HG02870 (cell line): ENCODE data around the gene UTP3.
"Not testable (repeated sequence)": the region's sequence is repeated elsewhere in the genome, so short reads cannot be mapped to it uniquely, and the experiment has no call there.

Source experiments
- ATAC-seq: cut with Tn5 transposase; IDR thresholded peaks from one replicate; pipeline ENCODE4 v1.9.1; 2021; ENCODE audit warnings: mild to moderate bottlenecking, moderate library complexity; ENCODE audit not compliant: unreplicated experiment

Gene UTP3

GRCh38 chr4:70682142-70682541 is 6.2 kb upstream of the UTP3 start:
- not testable (repeated sequence) for ATAC-seq

DNA sequence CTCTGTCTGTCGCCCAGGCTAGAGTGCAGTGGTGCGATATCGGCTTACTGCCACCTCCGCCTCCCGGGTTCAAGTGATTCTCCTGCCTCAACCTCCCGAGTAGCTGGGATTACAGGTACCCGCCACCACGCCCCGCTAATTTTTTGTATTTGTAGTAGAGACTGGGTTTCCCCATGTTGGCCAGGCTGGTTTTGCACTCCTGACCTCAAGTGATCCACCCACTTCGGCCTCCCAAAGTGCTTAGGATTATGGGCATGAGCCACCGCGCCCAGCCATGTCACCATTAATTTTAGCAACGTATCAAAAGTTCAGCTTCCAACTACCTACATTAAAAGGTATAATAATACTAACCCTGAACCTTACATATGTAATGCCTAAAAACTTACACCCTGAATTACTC is 940 bp upstream of the UTP3 start:
- no peak for ATAC-seq

DNA sequence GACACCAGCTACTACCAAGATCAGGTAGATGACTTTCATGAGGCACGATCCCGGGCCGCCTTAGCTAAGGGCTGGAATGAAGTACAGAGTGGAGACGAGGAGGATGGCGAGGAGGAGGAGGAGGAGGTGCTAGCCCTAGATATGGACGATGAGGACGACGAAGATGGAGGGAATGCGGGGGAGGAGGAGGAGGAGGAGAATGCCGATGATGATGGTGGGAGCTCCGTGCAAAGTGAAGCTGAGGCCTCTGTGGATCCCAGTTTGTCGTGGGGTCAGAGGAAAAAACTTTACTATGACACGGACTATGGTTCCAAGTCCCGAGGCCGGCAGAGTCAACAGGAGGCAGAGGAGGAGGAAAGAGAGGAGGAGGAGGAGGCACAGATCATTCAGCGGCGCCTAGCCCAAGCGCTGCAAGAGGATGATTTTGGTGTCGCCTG is 481 bp downstream of the UTP3 start:
- no peak for ATAC-seq

DNA sequence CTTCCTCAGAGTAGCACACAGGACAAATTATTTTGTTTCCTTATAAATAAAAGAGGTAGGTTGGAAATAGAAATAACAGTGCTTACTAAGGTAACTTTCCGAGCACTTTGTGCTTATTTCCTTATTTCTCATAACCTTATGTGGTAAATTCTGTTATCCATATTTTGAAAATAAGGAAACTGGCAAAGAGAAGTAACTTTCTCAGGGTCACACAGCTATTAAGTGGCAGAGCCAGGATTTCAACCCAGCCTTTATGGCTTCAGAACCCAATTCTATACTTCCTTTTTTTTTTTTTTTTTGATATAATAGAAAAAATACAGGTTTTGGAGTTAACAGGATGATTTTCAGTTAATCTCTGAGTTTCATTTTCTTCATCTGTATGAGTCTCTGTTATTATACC is 3.3 kb downstream of the UTP3 start:
- no peak for ATAC-seq

GRCh38 chr4:70694633-70695032 is 6.3 kb downstream of the UTP3 start:
- ATAC-seq: not testable (repeated sequence)

DNA sequence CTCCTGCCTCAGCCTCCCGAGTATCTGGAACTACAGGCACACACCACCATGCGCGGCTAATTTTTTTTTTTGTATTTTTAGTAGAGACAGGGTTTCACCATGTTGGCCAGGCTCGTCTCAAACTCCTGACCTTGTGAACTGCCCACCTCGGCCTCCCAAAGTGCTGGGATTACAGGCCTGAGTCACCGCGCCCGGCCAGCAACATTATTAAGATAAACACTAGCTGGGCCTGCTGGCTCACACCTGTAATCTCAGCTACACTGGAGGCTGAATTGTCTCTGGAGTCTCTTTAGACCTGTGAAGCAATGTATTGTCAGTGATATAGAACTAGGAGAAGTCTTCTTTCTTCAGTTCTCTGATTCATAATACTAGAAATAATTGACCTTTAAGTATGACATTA is 10.1 kb downstream of the UTP3 start:
- not testable (repeated sequence) for ATAC-seq

DNA sequence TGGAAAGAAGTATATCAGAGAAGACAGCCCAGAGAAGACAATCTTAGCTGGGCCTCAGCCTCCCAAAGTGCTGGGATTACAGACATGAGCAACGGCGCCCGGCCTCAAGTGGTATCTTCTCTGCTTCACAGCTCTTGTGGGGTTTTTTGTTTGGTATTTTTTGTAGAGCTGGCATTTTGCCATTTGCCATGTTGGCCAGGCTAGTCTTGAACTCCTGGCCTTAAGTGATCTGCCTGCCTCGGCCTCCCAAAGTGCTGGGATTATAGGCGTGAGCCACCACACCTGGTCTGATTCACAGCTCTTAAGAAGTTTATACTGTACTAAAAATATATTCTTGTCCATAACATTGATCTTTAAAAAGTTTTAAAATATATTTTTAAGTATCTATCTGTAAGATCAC is 12.4 kb downstream of the UTP3 start:
- ATAC-seq: no peak

GRCh38 chr4:70701271-70701670 is 12.9 kb downstream of the UTP3 start:
- no peak for ATAC-seq

GRCh38 chr4:70702592-70702991 is 14.3 kb downstream of the UTP3 start:
- not testable (repeated sequence) for ATAC-seq

- no peak for ATAC-seq
Observed at GRCh38 chr4:70703619-70704214, 15.4 kb downstream of the UTP3 start.

DNA sequence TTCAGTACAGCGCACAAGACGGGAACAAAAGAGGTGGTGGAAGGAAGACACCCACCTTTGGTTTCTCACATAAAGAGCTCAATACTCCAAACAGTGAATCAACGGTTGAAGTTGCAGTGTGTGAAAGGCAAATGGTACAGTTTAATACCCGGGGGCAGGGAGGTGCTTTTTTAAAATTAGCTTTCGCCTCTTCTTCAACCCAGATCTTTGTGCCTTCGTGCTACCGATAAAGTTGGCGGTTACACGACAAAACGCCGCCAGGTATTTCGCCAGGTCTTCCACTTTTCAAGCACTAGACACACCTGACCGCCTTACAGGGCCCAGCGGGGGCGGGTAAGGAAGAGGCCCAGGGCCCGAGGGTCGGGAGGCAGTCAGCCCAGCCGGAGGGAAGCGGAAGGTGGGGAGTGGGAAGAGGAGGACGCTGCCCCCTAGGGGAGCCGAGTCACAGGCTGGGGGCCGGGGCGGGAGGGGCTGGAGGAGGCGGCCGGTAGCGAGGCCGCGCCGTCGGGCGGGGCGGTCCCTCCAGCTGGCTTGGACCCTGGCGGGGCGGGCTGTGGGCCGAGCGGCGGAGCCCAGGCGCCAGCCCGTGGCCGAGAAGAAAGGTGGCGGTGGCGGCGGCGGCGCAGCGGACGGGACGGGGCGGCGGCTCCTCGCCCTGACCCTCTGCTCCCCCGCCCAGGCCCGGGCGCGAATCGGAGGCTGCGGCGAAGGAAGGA is 16.0 kb downstream of the UTP3 start:
- peak; percentile 55 for ATAC-seq

GRCh38 chr4:70704931-70705182 is 16.5 kb downstream of the UTP3 start:
- peak; percentile 33 for ATAC-seq

GRCh38 chr4:70705183-70706043 is 17.1 kb downstream of the UTP3 start:
- peak; percentile 53 for ATAC-seq

DNA sequence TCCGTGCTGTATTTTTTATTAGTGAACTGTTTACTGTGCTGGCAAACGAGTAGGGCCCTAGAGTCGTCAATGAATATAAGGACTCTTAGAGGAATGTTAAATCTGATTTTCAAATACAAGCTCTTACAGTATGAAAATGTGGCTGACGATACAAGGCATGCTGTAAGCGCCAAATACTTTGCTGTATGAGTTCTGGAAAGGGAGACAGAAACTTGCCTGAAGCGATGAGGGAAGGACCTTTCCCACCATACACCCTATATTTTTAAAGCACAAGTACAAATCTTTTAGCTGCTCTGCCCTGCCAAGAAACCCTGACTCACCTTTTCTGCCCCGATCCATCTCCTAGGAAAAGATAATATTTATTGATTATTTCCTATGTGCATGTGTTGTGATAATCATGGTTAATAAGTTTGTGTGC is 17.7 kb downstream of the UTP3 start:
- no peak for ATAC-seq

GRCh38 chr4:70706516-70706915 is 18.2 kb downstream of the UTP3 start:
- no peak for ATAC-seq

DNA sequence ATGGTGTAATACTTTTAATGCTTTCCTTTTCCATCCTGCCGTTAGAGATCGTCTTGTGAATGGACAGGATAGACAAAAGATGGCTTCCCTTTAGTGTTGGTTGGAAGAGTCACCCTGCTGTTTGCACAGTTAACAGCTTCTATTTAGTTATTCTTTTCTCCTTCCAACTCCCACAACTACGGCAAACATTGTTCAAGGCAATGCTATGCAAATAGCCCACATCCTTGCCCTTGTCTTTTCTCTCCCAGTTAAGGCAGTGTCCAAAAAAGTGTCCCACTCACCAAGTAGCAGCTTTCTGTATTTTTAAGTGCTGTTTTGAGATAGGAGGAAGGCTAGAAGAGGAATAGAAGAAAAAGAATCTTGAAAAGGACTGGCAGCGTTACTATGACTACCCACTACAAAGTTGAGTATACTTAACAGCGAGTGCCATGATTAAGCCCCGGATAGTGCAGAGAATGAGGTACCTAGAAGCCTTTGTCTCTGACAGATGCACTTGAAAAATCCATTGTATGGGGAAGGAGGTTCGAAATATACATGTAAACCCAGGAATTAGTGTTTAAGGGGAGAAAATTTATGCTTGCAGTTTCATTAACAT is 21.4 kb downstream of the UTP3 start:
- ATAC-seq: no peak

DNA sequence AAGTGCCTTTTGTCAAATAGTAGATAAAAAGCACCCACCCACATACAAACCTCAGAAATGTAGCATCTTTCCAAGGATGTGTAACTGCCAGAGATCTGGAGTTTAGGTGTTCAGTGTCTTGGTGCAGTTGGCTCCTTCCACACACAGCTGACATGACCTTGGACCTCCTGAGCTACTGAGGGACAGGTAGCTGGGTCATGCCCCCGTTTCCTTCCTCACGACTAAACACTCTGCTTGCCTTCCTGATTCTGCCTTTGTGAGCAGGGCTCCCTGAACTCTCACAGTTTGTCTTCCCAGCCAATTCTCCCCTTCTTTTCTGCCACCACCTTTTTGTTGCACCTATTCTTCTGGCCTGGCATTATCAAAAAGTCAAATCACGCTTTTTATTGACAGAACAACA is 23.3 kb downstream of the UTP3 start:
- no peak for ATAC-seq

DNA sequence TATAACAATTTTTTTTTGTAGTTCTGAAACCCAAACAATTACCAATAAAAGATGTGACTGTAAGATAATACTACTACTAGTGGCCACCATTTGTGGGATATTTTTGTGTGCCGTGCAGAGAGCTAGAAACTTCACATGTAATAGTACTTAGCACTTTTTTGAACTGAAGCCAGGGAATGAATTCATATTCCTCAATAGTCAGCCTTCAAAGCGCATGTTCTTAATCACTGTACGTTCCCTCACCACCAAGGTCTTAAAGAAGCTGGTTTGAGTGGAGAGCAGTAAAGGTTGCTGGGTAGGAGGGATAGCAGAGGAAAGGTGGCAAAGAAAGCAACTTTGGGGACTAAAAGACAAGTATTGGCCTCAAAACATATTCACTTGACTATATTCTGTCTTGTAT is 23.8 kb downstream of the UTP3 start:
- no peak for ATAC-seq

DNA sequence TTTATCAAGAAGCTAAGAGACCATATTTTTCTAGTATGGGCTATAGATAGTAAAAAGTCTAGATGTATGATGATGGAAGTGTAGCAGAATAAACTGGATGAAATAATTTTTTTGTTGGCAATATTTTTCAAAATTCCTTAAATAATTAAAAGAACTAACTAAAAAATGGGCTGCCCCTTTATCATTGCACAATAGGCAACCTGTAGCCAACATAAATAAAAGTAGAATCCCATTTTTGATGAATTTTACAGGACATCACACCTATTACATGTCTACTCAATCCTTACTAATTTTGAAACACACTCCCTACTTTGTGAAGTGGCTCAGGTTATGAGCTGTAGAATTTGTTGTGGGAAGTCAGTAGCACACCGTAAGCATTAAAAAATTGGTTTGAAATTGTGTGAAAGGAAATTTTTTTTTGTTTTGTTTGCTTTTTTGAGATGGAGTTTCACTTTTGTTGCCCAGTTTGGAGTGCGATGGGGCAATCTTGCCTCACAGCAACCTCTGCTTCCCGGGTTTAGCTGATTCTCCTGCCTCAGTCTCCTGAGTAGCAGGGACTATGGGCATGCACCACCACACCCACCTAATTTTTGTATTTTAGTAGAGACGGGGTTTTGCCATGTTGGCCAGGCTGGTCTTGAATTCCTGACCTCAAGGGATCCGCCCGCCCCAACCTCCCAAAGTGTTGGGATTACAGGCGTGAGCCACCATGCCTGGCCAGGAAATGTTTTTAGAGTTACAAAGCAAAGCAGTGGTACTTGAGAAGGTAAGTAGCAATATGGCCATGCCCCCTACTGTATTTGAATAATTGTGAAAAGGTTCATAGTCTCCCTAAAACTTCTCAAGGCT is 24.5 kb downstream of the UTP3 start:
- no peak for ATAC-seq

DNA sequence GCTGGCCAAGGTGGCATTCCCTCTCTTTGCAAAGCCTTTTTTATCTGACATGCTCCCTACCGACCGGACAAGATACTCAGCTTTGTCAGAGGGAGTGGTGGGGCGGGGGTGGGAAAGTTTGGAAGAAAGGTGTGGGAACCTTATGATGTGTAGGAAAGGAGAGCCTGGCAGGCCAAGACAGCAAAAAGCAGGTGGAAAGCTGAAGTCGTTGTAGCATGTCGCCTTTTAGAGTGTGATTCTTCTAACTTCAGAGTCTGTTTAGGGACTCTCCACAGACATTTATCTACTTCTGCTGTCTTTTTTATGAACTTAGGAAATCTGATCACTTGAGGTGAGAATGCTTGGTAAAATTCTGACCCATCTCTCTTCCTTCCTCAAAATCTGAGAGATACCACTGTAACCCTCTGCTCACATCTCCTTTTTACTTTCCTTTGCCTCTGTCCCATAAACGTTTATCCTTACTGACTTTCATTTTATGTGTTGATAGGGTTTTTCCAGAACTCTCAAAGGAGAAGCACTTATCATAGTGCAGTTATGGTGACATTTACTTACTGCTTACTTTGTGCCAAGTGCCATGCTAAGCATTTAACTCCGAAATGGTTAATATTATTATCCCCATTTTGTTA is 25.2 kb downstream of the UTP3 start:
- peak; percentile 37 for ATAC-seq
